NCI-H1092 (cell line): ENCODE measurements around the gene PAX2.

Source experiments
- DNase-seq: peaks from one replicate; lab custom pipeline; 2025; lab: John Stamatoyannopoulos, UW

PAX2 gene

GRCh38 chr10:100739517-100740368 is 5.6 kb upstream of the PAX2 start:
- no peak for DNase-seq

DNA sequence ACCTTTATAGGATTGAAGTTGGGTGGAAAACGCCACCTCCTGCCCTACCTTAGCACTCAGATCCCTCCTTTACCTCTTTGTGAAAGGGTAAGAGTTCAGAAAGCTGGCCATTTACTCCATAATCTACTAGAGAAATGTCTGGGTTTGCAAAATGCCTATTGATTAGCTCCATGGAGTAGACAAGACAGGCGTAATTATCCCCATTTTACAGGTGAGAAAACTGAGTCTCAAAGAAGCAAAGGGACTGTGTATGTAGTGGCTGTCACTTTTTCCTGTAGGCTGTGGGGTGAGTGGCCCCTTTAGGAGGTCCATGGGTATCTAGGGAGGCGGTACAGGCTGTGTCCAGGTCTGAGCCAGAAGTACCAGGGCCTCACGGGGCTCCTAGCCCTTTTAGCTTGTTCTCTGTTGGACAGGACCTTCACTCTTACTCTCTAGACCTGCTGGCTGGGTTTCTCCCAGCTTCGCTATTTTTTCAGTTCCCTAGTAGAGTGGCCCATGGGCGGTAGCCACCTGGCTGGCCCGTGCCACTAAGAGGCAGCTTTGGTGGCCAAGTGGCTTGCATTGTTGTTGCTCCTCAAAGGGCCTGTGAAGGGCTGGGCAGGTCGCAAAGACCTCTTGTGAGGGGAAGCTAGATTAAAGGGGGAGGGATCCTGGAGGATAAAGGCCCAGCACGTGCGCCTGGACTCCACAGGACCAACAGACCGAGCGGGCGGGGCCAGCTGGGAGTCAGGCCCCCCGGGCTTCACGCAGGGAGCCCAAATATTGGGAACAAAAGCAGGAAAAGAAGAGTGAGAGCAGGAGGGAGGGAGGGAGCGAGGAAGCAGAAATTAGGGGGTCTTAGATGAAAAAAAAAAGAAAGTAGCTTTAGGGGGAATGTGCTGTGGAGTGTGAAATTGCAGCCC is 4.7 kb upstream of the PAX2 start:
- no peak for DNase-seq

GRCh38 chr10:100741378-100742075 is 3.9 kb upstream of the PAX2 start:
- DNase-seq, result no peak

DNA sequence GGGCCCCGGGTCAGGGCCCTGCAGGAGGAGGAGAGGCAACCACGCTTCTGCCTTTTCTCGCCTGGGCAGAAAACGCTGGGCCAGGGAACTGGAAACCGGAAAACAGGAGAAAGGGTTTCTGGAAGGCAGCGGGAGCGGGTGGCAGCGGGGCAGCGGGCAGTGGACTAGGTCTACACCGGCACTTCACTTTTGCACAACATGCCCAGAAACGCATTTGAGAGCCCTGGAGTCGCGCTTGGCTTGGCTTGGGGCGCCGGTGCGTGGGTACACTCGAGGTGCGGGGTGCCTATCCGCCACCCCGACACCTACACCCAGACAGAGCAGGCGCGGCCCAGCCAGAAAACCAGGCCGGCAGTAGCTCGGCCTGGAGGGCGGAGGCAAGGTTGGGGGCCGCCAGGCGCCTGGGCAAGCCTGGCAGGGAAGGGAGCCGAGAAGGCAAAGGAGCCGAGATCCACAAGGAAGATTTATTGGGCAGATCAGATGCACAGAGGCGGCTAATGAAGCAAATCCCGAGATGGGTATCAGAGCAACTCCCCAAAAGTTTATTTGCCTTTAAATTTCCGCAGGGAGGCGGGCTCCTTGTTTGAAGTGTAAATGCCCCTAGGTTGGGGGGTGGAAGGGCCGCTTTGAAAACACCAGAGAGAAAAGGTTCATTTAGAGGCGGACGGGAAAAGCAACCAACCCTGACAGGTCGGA is 3.2 kb upstream of the PAX2 start:
- DNase-seq, result no peak

DNA sequence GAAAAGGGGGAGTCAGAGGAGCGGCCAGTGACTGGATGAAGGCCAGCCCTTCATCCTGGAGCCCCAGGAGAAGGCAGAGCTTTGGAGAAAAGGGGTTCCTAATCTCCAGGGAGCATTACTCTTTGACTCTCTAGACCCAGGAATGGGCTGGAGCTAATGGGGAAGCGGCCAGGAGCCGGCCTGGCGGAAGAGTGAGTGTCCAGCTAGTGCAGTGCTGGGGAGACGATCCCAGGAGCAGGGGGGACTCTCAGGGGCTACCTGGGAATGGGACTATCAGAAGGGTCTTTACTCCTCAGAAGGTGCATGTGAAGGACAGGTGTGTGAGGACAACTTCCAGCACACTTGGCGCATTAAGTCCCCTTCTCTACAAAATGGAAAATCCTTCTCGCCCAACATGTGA is 2.4 kb upstream of the PAX2 start:
- DNase-seq, result no peak

- DNase-seq, result no peak
Measured at GRCh38 chr10:100743626-100744135, 1.7 kb upstream of the PAX2 start.

- no peak for DNase-seq
Measured at GRCh38 chr10:100744136-100744986, 1.0 kb upstream of the PAX2 start.

- DNase-seq, result no peak
Measured at GRCh38 chr10:100745882-100746783, 751 bp downstream of the PAX2 start.

GRCh38 chr10:100746784-100747455 is 1.5 kb downstream of the PAX2 start:
- DNase-seq, result no peak

- no peak for DNase-seq
Measured at GRCh38 chr10:100747456-100748230, 2.3 kb downstream of the PAX2 start.

GRCh38 chr10:100748231-100749058 is 3.1 kb downstream of the PAX2 start:
- DNase-seq, result no peak

DNA sequence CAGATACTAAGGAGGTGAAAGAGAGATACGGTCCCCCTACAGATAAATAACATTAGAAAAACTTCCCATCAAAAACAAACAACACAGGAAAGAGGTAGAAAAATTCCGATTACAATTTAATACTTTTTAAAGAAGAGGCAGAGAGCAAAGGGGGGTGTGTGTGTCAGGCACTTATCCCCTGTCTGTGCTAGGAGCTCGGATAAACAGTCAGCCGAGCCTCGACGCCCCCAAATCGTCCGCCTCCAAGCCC is 3.6 kb downstream of the PAX2 start:
- DNase-seq, result no peak

- no peak for DNase-seq
Measured at GRCh38 chr10:100749309-100750217, 4.2 kb downstream of the PAX2 start.

GRCh38 chr10:100750291-100751210 is 5.2 kb downstream of the PAX2 start:
- no peak for DNase-seq

DNA sequence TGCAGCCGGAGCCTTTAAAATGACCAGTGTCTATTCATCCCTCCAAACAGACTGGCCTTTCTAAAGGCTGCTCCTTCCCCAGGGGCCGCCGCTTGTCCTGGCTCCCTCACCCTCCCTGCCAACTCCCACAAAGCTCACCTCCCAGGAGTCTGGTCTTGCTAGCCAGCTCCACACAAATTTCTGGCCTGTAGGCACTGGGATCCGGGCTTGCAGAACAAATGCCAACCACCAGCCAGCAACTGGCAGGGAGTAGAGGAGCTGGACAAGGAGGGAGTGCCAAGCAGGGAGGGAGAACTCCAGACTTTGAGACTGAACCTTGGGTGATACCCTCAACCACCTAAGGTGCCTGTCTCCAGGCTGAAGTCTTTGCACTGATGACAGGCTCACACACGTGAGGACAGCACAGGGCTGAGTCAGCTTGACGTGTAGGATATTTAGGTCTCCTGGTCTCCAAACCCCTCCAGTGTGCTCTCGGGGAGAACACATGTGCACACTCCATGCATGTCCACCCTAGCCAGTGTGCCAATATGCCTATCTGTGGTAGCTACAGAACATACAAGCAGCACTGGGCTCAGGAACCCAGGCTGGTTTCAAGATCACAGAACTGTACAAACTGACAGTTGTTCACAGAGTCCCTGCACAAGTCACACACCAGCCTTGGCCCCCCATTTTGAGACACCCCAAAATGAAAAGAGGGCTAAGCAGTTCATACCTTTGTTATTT is 6.0 kb downstream of the PAX2 start:
- DNase-seq, result no peak
